Heart left ventricle (tissue), 16 donors: ENCODE data around the gene ZNF260. TPM values are rescaled to one million over a fixed set of nuclear protein-coding genes. Genes with fewer than 3 reads are reported as not detected.

Experiments used
- ATAC-seq, 4 donors: fragments of 200-7000 bp; cut with Tn5 transposase; one replicate each; pipeline ENCODE4 v1.9.1; 2020 to 2022; ENCODE audit warnings: moderate library complexity in 4 of 4, mild to moderate bottlenecking in 3 of 4, moderate number of reproducible peaks in 1 of 4
- DNase-seq, 5 donors: peaks; one replicate each; pipeline ENCODE4 v3.0.0-alpha.2; 2020
- H3K27ac ChIP-seq, 12 donors: fragments of 200-600 bp; sonication (generic) in 4 of 12; one replicate each; pipeline versions ENCODE4 v1.5.0 to v1.8.0; 2016 to 2022; ENCODE audit warnings: mild to moderate bottlenecking in 2 of 12
- H3K27me3 ChIP-seq, 9 donors: fragments of 200-600 bp; sonication (generic) in 2 of 9; one replicate each; pipeline versions ENCODE4 v1.5.1 to v1.8.0; 2016 to 2022; ENCODE audit warnings: mild to moderate bottlenecking in 3 of 9
- H3K36me3 ChIP-seq, 9 donors: fragments of 200-600 bp; sonication (generic) in 2 of 9; one replicate each; pipeline versions ENCODE4 v1.5.0 to v1.8.0; 2018 to 2022; ENCODE audit warnings: mild to moderate bottlenecking in 2 of 9
- H3K4me1 ChIP-seq, 12 donors: fragments of 200-600 bp; sonication (generic) in 4 of 12; one replicate each; pipeline versions ENCODE4 v1.5.0 to v1.8.0; 2016 to 2022; ENCODE audit warnings: mild to moderate bottlenecking in 3 of 12
- H3K4me3 ChIP-seq, 12 donors: fragments of 200-600 bp; sonication (generic) in 4 of 12; one replicate each; pipeline versions ENCODE4 v1.5.0 to v1.8.0; 2017 to 2022; ENCODE audit warnings: mild to moderate bottlenecking in 9 of 12, moderate library complexity in 4 of 12
- H3K9me3 ChIP-seq, 12 donors: fragments of 200-600 bp; sonication (generic) in 4 of 12; one replicate each; pipeline versions ENCODE4 v1.5.0 to v1.8.0; 2016 to 2022; ENCODE audit warnings: mild to moderate bottlenecking in 1 of 12
- CTCF ChIP-seq, 12 donors: fragments of 200-600 bp; sonication (generic) in 4 of 12; IDR thresholded peaks; one replicate each; pipeline versions ENCODE4 v1.5.0 to v1.8.0; 2018 to 2022; ENCODE audit warnings: antibody characterized with exemption in 12 of 12, mild to moderate bottlenecking in 5 of 12
- POLR2A ChIP-seq, 2 donors: fragments of 450-650 bp; IDR thresholded peaks; one replicate each; pipeline ENCODE4 v1.6.1; 2017; ENCODE audit warnings: antibody characterized with exemption in 2 of 2, mild to moderate bottlenecking in 2 of 2, moderate library complexity in 2 of 2
- WGBS, 4 donors: extraction: QIAGEN DNeasy Blood & Tissue Kit in 2 of 4; methylation state at CpG; one replicate each; pipeline versions ENCODE4 v1.1.5 to v1.1.7; 2013 to 2018; 5-methylcytosine and 5-hydroxymethylcytosine counted together
- intact Hi-C, 10 donors: fragments of 100-400 bp; cut with DNase I; formaldehyde crosslinking; loops; one replicate each; pipeline versions ENCODE4 v1.11.1 to v1.14.2; 2022
- polyA plus RNA-seq, 2 donors: library from polyadenylated mRNA; stranded (reverse); fragments of 200-250 nt; gene quantifications; one replicate each; pipeline ENCODE4 v1.2.3, GENCODE V29; 2013
- total RNA-seq, 9 donors: library from RNA; depleted of rRNA in 2 of 9; stranded (reverse); fragments of >200 nt in 2 of 9; fragmentation: NEBNext Ultra II Directional in 3 of 9; extraction: Animal tissue kit (Norgen Biotek cat#: 25700) in 3 of 9; gene quantifications; one replicate each; pipeline versions ENCODE4 v1.1.0 to v1.2.4, GENCODE V29; 2016 to 2023
- donor health status: ischemic (EF 13 %, LVEDD 7.1; RV severe dilation, severe dysfunction).
- donor health status: healthy with polysubstance abuse.
- donor health status: DM: no; HTN: yes; CAD: no.
- donor health status: DM: no; HTN: no; CAD: no.
- donor health status: ischemic (EF 25% LVEDD 6.9; RV normal size, moderate dysfunction).
- donor health status: ischemic (EF 25% LVEDD 5.7; RV mildly dilated, moderate dysfunction).
- donor health status: healthy.
- donor health status: DM: yes; HTN: yes; CAD: no.
- donor health status: ischemic (EF 35%, LVEDD 5.7; RV mildly dilated, moderate dysfunction).
- donor health status: nonischemic (EF 11% LVEDD 7.7; RV severe dilation, severe dysfunction).
- donor health status: DM: yes; HTN: yes; CAD: no.
- donor health status: PGD.
- donor health status: ischemic (EF 29% LVEDD 5.4; RV normal size, mild dysfunction).
- donor health status: nonischemic (EF 23%, LVEDD 6.1; RV moderate dilation, normal function).

The ZNF260 gene
- total and polyA plus RNA-seq, 11 donors, result 3.4 to 13.7 (median 7.4) TPM

- no peak for DNase-seq
These were observed 36.3 kb upstream of the ZNF260 start for GRCh38 chr19:36564391-36564790.

GRCh38 chr19:36547001-36547732 is 19.1 kb upstream of the ZNF260 start:
- peaks cover 15 to 100% (median 80%) of the 10 kb centered on the region in 9 donors for H3K36me3 ChIP-seq
- H3K27ac ChIP-seq, result no peak overlapping the region
- peaks cover 29 to 100% (median 100%) of the 10 kb centered on the region in 12 donors for H3K9me3 ChIP-seq
- intact Hi-C loops, result loop anchor here in 1 of 10 donors (10.0 kb wide), 1 partner anchor 178 kb away; no protein-coding TSS in a partner anchor
- ATAC-seq (no peak), DNase-seq (no peak)
- 95 to 97% (median 96%) methylated on average over 5 of the region's 5 CpGs for WGBS, 4 donors
- no peaks in the 10 kb centered on the region for H3K4me1 ChIP-seq
- no peak overlapping the region for H3K4me3 ChIP-seq
- no peaks in the 10 kb centered on the region for H3K27me3 ChIP-seq
- no peak for TF ChIP-seq POLR2A (IDR thresholded peaks at IDR 0.05)
- no peak for TF ChIP-seq CTCF (IDR thresholded peaks at IDR 0.05)

More at GRCh38 chr19:36564391-36564790, 36.3 kb upstream of the ZNF260 start:
- Histone ChIP-seq H3K27ac (no peak overlapping the region), H3K36me3 (peaks cover 2 to 83% (median 29%) of the 10 kb centered on the region in 9 donors), H3K9me3 (peaks cover 0 to 99% (median 66%) of the 10 kb centered on the region in 12 donors), H3K4me1 (no peaks in the 10 kb centered on the region), H3K27me3 (no peaks in the 10 kb centered on the region), H3K4me3 (no peak overlapping the region)
- WGBS, 4 donors, result 94 to 100% (median 98%) methylated on average over 1 of the region's 1 CpG
- TF ChIP-seq POLR2A (IDR thresholded peaks at IDR 0.05) (no peak), CTCF (IDR thresholded peaks at IDR 0.05) (no peak)
- no peak for ATAC-seq
- intact Hi-C loops, result no loop called here

- H3K27ac ChIP-seq, result peak overlapping the region in 11 of 12 donors; percentile 88 to 99 (median 94)
- peak overlapping the region; percentile 40 to 89 (median 74) for H3K4me3 ChIP-seq
- no peaks in the 10 kb centered on the region for H3K27me3 ChIP-seq
- peaks cover 0 to 26% (median 15%) of the 10 kb centered on the region in 12 donors for H3K4me1 ChIP-seq
- peaks cover 0 to 47% (median 10%) of the 10 kb centered on the region in 9 donors for H3K36me3 ChIP-seq
- no peak for TF ChIP-seq CTCF (IDR thresholded peaks at IDR 0.05)
- no peak for TF ChIP-seq POLR2A (IDR thresholded peaks at IDR 0.05)
- peaks cover 0 to 60% (median 24%) of the 10 kb centered on the region in 12 donors for H3K9me3 ChIP-seq
- WGBS, 4 donors, result 10 to 19% (median 13%) methylated on average over 9 to 12 of the region's 12 CpGs
- ATAC-seq (peak in 2 of 4 donors; percentile 0 to 26), DNase-seq (peak in 1 of 5 donors; percentile 7)
- intact Hi-C loops, result loop anchor here in 3 of 10 donors (5.0 to 10.0 kb wide), 4 partner anchors 43 to 323 kb away; partner anchors contain the start of genes ZNF529 (in 2 of the 3), ZNF567 (in 2 of the 3), ZNF345 (in 1 of the 3) and ZNF461 (in 1 of the 3)
These were observed 949 bp upstream of the ZNF260 start for GRCh38 chr19:36528921-36529518.

- H3K36me3 ChIP-seq, result peaks cover 0 to 47% (median 18%) of the 10 kb centered on the region in 9 donors
- H3K4me1 ChIP-seq, result peaks cover 0 to 26% (median 15%) of the 10 kb centered on the region in 12 donors
- ATAC-seq (peak in 1 of 4 donors; percentile 7), DNase-seq (no peak)
- no peaks in the 10 kb centered on the region for H3K27me3 ChIP-seq
- H3K9me3 ChIP-seq, result peaks cover 0 to 60% (median 20%) of the 10 kb centered on the region in 12 donors
- intact Hi-C loops, result loop anchor here in 3 of 10 donors (5.0 to 10.0 kb wide), 4 partner anchors 44 to 324 kb away; partner anchors contain the start of genes ZNF529 (in 2 of the 3), ZNF567 (in 2 of the 3), ZNF345 (in 1 of the 3) and ZNF461 (in 1 of the 3)
- 0 to 3% (median 1%) methylated on average over 13 of the region's 13 CpGs for WGBS, 4 donors
- TF ChIP-seq POLR2A (IDR thresholded peaks at IDR 0.05) (no peak), CTCF (IDR thresholded peaks at IDR 0.05) (no peak)
- H3K4me3 ChIP-seq, result peak overlapping the region; percentile 40 to 89 (median 74)
- peak overlapping the region; percentile 73 to 99 (median 94) for H3K27ac ChIP-seq
These were observed 238 bp downstream of the ZNF260 start for GRCh38 chr19:36527873-36528193.
